GM18868 (cell line): ENCODE measurements around the gene LAD1.

Experiments used
- ATAC-seq: cut with Tn5 transposase; IDR thresholded peaks from one replicate; pipeline ENCODE4 v1.9.1; 2021; ENCODE audit warnings: mild to moderate bottlenecking, moderate library complexity; ENCODE audit not compliant: unreplicated experiment

Gene LAD1

DNA sequence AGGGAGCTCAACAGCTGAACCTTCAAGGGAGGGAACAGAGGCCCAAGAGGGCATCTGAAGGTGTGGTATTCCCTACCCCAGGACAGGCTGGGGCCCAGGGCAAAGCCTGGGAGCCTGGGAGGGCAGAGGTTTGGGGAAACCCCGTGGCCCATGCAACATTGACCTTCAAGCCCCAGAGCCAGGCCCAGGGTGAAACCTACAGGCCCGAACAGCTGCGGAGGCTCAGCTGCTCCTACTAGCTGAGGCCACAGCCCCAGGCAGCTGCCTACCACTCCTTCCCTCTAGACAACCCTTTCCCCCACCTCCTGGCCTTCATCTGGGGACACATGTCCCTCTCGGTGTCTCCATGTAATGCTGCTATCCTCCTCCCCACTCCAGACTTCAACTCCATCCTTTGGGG lies 3.2 kb downstream of the LAD1 start:
- no peak for ATAC-seq

DNA sequence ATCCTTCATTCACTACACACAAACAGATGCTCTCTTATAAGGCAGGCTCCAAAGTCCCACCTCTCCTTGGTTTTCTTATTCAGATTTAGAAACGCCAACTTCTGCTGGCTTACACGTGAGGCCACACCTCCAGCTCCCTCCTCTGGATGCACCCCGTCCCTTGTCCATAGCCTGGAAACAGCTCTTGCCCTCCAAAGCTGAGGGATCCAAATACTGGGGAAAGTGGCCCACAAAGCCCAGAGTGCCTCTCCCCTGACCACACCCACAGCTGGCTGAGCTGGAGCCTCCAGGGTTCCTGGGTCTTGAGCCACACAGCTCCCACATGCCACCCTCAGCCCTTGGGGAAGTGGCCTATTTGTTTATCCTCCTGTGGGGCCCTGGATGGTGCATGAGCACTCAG lies 4.5 kb downstream of the LAD1 start:
- no peak for ATAC-seq

DNA sequence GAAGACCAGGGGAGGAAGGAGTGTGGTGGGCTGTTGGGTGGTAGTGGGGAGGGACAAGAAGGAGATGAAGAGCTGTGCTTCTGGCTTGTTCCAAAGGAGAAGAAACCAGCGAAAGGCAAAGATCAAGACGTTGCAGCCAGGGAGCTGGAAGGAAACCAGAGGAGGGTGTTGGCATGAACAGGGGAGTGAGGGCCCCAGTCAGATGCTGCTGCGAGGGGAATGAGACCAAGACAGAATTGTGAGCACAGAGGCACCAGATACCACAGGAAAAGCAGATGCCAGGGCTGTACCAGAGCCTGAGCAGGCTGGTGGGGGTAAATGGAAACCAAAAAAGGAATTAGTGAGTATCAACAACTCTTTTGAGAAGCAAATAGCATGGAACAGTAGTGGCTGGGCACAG lies 6.0 kb downstream of the LAD1 start:
- ATAC-seq, result no peak

GRCh38 chr1:201391651-201392511 lies 7.2 kb downstream of the LAD1 start:
- peak; percentile 51 for ATAC-seq

DNA sequence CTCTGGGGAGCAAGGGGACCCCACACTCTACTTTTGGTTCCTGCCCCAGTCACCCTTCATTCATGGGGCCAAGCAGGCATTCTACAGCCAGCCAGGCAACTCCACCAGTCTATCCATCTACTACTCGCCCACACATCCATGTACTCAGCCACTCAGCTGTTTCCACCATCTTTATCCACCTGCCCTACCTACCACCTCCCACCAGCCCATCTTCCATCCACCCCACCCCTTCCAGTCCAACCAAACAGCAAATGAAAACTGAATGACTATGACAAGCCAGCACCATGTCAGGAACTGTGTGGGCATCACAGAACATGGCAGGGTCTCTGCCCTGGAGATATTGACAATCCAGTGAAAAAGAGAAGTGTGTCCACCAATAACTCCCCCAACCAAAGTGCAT lies 7.9 kb downstream of the LAD1 start:
- ATAC-seq, result no peak

DNA sequence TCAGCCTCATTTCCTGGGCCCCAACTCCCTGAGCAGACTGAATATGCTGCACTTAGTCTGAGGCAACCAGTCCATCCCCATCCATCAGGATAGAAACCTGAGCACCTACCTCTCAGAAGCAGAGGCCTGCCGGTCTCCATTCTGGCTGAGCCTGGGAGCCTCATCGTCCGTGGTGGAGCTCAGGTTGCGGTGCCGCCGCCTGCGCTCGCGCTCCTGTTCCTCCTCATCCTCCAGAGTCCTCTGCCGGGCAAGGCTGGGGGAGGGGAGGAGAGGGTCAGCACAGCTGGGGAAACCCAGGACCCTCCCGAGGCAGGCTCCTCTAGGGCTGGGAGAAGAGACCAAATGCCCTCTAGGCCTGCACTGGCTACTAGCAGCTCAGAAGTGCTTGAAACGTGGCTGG lies 10.1 kb downstream of the LAD1 start:
- ATAC-seq, result no peak

DNA sequence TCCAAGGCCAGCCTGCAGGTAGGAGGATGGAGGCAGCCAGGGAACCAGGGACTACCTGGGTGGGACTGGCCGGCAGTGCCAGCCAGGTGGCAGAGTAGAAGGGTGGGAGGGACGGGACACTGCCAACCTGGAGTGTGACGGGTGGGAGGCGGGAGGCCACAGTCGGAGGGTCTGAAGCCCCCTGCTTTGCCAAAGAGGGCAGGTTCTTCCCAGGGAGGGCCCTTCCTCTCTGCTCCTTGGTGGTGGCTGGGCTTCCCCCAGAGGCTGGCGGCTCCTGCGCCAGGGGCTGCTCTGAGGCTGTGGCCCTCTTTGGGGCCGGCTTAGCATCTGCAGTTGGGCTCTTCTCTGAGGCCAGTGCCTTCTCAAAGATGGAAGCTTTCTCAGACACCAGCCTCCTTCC lies 12.9 kb downstream of the LAD1 start:
- ATAC-seq, result no peak

- peak; percentile 82 for ATAC-seq
Observed at GRCh38 chr1:201385299-201385891, 13.7 kb downstream of the LAD1 start.

GRCh38 chr1:201384406-201384782 lies 14.7 kb downstream of the LAD1 start:
- ATAC-seq, result no peak

GRCh38 chr1:201383647-201384405 lies 15.3 kb downstream of the LAD1 start:
- ATAC-seq, result no peak

DNA sequence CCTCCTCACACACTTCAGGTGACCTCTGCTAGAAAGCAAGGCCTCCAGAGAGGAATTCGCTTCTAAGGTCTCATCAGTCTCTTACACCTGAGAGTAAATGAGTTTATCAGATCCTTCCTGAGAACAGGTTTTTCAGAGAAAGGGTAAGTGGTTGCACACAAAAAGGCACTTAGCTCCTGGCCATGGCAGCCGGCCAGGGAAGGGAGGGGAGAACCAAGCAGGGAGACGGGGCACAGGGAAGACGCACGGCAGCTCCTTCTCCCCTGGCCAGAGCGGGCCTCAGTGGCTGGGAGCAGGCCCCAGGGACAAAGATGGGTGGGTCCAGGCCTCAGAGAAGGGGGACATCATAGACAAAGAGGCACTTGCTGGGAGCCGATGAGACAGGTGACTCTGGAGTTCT lies 18.0 kb downstream of the LAD1 start:
- ATAC-seq, result no peak

- ATAC-seq, result no peak
Observed at GRCh38 chr1:201379733-201380242, 19.3 kb downstream of the LAD1 start.

- no peak for ATAC-seq
Observed at GRCh38 chr1:201378804-201379203, 20.3 kb downstream of the LAD1 start.

DNA sequence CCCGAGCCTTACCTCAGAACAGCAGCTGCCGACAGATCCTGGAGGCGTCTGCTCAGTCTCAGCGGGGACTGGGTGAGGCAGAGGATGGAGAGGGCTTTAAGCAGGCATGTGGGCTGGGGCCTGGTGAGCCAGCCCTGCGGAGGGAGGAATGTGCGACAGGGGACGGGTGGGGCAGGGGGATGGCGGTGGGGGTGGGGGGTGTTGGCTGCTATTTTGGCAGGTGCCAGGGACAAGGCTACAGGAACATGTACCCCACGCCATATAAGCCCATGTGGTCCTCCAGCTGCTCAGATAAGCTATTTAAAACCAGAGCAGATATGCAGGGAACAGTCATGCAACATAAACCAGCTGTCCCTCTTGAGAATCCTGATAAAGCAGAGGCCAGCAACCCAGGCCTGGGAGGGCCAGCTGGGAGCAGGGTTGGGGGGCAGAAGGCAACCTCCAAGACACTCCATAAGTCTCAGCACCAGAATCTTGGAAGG lies 21.5 kb downstream of the LAD1 start, which contains the start of gene TNNT2:
Gene TNNT2 (minus strand): TSS at position 70 of the 482 bp plus-strand sequence. CDS start 4,426 bp downstream, outside the sequence.
- no peak for ATAC-seq

- peak; percentile 42 for ATAC-seq
Observed at GRCh38 chr1:201376464-201377374, 22.4 kb downstream of the LAD1 start.

DNA sequence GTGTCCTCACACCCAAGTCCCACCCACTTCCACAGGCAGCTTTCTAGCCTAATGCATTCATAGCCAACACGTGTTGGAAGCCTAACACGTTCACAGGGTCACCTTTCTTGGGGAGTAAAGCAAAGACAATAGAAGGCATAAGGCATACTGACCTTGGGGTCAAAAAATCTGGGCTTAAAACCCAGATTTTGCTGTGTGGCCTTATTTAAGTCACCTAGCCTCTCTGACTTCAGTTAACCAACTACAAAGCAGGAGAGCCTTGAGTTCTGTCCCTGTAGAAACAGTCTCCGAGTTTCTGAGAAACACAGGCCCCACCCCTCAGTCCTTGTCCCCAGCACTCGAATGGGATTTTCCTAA lies 23.0 kb downstream of the LAD1 start:
- ATAC-seq, result no peak

- ATAC-seq, result no peak
Observed at GRCh38 chr1:201375169-201375568, 24.0 kb downstream of the LAD1 start.

- no peak for ATAC-seq
Observed at GRCh38 chr1:201374364-201374763, 24.8 kb downstream of the LAD1 start.

- ATAC-seq, result no peak
Observed at GRCh38 chr1:201371792-201372191, 27.3 kb downstream of the LAD1 start.

GRCh38 chr1:201371276-201371675 lies 27.8 kb downstream of the LAD1 start:
- ATAC-seq, result no peak
